Measurements from ENCODE around the gene PRMT6.

DNA sequence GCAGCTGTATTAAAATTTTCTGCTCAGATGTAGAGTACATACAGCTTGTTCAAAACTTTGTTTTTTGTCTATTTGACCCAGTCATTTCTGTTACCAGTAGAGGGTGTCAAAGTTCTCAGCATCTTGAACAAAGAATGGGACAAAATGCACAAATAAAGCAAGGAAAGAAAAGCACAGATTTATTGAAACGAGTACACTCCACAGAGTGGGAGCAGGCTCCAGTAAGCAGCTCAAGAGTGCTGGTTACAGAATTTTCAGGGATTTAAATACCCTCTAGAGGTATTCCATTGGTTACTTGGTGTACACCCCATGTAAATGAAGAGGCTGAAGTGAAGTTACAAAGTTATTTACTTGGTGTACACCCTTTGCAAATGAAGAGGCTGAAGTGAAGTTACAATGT is 8.9 kb upstream of the PRMT6 start:
- no peak for TF ChIP-seq SIN3A (IDR thresholded peaks at IDR 0.05; ENCODE audit: low read depth)
- TF ChIP-seq, protein P1, sequence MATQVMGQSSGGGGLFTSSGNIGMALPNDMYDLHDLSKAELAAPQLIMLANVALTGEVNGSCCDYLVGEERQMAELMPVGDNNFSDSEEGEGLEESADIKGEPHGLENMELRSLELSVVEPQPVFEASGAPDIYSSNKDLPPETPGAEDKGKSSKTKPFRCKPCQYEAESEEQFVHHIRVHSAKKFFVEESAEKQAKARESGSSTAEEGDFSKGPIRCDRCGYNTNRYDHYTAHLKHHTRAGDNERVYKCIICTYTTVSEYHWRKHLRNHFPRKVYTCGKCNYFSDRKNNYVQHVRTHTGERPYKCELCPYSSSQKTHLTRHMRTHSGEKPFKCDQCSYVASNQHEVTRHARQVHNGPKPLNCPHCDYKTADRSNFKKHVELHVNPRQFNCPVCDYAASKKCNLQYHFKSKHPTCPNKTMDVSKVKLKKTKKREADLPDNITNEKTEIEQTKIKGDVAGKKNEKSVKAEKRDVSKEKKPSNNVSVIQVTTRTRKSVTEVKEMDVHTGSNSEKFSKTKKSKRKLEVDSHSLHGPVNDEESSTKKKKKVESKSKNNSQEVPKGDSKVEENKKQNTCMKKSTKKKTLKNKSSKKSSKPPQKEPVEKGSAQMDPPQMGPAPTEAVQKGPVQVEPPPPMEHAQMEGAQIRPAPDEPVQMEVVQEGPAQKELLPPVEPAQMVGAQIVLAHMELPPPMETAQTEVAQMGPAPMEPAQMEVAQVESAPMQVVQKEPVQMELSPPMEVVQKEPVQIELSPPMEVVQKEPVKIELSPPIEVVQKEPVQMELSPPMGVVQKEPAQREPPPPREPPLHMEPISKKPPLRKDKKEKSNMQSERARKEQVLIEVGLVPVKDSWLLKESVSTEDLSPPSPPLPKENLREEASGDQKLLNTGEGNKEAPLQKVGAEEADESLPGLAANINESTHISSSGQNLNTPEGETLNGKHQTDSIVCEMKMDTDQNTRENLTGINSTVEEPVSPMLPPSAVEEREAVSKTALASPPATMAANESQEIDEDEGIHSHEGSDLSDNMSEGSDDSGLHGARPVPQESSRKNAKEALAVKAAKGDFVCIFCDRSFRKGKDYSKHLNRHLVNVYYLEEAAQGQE (IDR thresholded peaks at IDR 0.05; ENCODE audit: low read depth), result no peak
- TF ChIP-seq POLR2A (IDR thresholded peaks at IDR 0.05; ENCODE audit: borderline replicate concordance, extremely low read depth, insufficient read depth, insufficient read length), result no peak
- no peak for TF ChIP-seq CTCF (IDR thresholded peaks at IDR 0.05 in 2 of 3, conservative IDR thresholded peaks at IDR 0.05 in 1 of 3; ENCODE audit: borderline replicate concordance in 1 of 3, insufficient read depth in 1 of 3, low read depth in 2 of 3, low read length in 2 of 3)
- TF ChIP-seq POLR2AphosphoS5 (IDR thresholded peaks at IDR 0.05; ENCODE audit: low read depth, low read length), result no peak
- TF ChIP-seq EZH2 (IDR thresholded peaks at IDR 0.05), result no peak
- TF ChIP-seq EGR1 (IDR thresholded peaks at IDR 0.05; ENCODE audit: low read depth), result no peak

All from HCT116 (cell line).